HTERT RPE-1 (cell line): ENCODE results near the gene TMEM88.

Source experiments
- in situ Hi-C: fragments of 300-500 bp; cut with MboI; formaldehyde crosslinking; loops from 4 replicates; pipeline ENCODE4 v1.14.3; 2020; ENCODE audit warnings: low sequenced_read_pairs

TMEM88 gene

DNA sequence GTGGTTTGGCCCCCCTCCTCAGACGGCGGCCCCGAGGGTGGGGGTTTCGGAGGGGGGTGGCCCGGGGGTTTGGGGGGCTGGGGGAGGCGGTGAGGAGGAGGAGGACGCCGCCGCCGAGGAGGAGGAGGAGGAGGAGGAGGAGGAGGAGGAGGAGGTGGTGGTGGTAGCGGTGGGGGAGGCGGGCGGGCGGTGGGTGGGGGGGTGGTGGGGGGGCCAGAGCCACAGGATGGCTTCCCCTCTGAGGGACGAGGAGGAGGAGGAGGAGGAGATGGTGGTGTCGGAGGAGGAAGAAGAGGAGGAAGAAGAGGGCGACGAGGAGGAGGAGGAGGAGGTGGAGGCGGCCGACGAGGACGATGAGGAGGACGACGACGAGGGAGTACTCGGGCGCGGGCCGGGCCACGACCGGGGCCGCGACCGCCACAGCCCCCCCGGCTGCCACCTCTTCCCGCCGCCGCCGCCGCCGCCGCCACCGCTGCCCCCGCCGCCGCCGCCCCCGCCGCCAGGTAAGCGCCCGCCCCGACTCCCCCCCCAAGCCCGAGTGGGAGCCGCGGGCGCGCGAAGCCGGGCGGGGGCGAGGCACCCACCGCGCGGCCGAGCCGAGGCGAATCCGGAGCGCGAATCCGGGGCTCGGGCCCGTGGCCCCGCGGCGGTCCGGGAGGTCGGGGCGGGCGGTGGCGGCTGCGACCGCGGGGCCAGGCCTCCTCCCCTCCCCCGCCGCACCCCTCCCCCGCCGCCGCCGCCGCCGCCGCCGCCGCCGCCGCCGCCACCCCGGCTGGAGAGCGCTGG lies 29.9 kb downstream of the TMEM88 start:
- in situ Hi-C loops = no loop called here

DNA sequence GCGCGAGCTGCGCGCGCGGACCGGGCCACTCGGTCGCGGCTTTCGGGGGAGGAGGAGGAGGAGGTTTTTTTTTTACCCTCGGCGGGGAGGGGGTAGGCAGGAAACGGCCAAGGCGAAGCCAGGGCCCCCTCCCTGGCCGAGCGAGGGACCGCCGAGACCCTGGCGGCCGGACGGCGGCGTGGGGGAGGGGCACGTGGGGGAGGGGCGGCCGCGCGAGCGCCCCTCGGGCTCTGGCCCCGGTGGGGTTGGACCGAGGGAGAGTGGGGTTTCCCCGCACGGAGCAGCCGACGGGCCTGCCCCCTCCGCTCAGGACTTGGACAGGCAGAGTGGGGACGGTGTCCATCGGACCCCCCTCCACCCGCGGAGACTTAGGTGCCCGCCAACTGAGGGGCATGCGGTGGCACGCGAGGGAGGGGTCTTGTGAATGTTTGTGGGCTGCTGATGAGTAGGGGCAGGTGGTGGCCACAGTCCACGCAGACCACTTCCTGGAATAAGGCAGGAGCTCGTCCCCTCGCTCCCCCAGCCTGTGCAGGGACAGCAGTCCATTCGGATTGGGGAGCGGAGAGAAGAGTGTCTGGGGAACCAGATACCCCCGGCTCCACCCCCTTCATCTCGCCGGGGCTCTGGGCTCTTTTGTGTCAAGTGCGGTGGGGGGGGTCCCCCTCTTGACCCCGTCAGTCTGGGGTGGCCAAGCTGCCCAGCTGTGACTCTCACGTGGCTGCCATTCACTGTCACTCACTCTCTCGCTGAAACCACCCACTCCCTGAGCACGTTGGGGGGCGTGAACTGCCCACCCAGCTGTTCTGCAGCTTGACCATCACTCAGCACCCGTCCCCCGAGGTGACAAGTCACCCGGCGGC lies 30.7 kb downstream of the TMEM88 start:
- in situ Hi-C loops = no loop called here

DNA sequence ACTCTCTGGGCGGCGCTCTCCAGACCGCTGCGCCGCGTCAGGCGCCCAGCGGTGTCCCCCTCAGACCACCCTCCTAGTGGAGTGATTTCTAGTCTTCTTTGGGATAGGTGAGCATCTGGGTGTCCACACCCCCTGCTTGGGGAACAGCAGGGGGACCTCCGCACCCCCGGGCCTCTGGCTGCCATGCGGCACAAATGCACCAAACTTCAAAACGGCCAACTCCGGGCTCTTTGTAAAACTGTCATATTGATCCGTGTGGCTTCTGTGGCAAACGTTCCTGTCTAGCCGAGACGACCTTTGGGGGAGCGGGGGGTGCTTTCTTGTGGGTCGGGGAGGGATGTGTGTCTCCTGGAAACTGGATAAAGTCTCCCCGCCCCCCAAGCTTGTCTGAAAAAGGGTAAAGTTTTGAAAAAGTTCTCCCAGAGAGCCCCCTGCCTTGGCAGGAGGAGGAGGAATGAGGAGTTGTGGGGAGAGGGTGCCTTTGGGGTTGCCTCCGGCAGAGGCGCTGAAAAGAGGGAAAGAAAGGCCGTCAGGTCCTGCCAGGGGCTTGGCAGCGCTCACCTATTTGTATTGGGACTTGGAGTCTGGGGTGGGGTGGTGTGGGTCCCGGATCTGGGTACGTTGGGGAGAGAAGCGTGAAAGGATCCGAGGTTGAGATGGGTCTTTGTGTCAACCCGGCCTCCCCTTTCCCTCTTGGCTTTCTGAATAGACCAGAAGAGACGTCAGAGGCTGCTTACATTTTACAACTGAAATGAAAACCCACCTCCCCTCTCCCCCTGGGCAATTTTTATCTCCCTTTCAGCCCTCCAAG lies 31.6 kb downstream of the TMEM88 start:
- in situ Hi-C loops = no loop called here

DNA sequence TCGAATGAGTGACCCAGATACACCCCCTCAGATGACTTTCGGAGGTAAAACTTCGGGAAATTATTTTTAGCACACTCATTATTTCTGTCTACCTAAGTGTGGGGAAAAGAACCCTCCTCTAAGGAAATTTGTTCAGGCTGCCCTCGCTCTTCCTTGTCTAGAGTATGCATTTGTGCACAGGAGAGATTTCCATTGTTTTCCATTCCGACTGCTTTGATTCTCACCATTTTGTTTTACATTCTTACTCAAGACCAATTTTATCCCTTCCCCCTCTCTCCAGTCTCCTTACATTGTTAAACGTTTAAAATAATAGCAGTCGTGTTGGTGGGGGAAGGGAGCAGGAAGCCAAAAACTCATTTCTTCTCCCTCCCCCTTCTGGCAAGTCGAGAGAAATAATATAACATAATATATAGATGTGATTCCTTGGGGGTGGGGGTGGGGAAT lies 32.2 kb downstream of the TMEM88 start:
- in situ Hi-C loops = no loop called here

DNA sequence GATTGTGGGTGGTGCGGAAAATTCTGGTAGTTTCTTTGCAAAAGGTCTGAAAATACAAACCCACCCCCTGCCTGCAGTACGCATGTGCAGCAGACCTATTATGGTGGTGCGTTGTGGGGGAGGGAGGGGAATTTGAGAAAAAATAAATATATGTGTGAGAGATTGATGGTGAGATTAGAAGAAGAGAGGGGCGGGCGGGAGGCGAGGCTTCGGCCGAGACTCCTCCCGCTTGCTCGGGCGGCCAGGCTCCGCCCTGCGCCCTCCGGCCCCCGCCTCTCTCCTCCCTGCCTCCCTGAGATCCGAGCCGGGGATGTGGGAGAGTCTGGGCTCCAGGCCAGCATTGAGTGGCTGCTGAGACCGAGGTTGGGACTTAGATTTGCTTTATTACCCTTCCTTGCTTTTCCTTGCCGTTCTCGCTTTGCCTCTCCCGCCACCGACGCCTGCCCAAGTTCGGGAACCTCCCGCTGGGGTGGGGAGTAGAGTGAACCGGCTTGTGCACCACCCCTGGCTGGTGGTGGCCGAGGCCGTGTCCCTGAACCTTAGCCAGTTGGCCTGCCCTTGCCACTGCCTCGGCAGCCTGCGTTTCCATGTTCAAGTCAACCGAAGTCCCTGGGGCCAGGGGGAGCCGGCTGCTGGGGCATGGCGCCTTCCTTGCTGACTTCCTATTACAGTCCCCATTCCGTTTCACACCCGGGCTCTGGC lies 32.8 kb downstream of the TMEM88 start:
- in situ Hi-C loops = no loop called here

DNA sequence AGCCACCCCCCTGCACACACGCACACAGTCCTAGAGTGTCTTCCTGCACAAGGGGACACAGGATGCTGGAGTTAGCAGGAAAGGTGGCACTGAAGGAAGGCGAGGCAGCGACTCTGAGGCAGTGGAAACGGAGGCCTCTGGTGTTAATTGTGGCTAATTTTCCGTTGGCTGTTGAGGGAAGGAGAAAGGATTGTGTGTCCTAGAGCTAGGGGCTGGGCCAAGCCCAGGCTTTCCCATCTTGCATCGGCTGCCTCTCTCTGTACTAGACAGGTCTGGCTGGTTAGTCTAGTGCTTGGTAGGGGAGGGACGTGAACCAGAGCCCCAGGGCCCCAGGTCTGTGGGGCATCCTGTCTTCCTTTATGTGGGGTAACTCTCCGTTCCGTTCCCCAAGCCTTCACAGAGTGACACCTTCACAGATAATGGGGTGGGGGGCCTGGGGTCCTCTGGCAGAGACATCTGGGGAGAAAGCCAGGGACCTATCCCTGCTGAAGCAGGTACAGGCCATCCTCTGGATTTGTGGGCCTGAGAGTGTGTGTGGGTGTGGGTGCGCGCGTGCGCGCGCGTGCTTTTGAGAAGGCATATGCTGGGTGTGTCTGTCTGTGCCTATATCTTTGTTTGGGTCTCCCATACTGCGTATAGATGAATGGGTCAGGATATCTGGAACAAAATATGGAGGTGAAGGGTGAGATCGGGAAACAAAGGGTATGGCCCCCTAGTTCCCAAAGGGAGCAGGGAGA lies 33.5 kb downstream of the TMEM88 start, which contains the start of gene CHD3:
Gene CHD3 (plus strand): TSS at position 606 of the 737 bp plus-strand sequence. CDS start 212 bp downstream, outside the sequence.
- in situ Hi-C loops = no loop called here

DNA sequence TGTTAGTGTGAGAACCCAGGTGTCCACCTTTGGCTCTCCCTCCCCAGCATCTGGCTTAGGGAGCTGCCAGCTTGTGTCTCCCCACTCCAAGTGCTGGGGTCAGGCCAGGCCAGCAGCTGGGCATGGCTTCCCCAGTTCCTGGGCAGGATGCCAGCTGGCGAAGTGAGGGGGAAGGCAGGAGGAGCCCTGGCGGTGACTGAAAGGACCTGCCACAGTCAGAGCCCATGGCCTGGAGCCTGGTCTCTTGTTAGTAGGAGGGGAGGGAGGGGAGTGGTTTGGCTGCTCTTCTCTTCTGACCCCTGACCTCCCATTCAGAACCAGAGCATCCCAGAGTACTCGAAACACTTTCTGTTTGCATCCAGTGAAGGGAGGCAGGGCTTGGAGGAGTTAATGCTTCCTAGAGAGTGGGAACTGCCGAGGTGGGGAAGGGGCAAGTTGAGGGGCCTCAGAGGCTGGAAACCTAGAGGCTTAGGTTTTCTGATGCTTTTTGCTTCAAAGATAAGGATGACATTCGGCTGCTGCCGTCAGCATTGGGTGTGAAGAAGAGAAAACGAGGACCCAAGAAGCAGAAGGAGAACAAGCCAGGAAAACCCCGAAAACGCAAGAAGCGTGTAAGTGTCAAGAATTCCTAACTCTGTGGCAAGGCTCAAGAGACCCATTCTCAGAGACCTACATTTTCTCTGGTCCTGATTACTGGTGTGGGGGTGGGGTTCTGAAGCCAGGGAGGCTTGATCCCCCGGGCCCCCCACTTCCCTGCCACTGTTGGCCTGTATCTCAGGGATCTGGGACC lies 34.5 kb downstream of the TMEM88 start:
- in situ Hi-C loops = no loop called here

DNA sequence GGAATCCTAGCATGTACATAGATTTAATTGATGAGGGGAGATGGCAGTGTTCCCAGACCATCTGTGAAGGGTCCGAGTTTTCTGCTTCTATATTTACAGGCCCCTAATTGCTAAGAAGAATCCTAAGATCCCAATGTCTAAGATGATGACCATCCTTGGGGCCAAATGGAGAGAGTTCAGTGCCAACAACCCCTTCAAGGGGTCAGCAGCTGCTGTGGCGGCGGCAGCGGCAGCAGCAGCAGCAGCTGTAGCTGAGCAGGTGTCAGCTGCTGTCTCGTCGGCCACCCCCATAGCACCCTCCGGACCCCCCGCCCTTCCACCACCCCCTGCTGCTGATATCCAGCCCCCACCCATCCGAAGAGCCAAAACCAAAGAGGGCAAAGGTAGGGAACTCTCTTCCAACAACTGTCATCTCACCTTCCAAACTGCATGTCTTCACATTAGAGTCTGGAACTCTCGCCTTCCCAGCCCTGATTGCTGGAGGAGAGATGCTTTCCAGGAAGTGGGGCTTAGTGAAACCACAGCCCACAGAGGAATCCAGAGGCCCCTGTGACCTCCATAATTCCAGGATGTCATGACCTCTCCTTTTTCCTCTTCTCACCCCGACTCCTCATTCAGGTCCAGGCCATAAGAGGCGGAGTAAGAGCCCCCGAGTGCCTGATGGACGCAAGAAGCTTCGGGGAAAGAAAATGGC lies 38.5 kb downstream of the TMEM88 start:
- in situ Hi-C loops = no loop called here

DNA sequence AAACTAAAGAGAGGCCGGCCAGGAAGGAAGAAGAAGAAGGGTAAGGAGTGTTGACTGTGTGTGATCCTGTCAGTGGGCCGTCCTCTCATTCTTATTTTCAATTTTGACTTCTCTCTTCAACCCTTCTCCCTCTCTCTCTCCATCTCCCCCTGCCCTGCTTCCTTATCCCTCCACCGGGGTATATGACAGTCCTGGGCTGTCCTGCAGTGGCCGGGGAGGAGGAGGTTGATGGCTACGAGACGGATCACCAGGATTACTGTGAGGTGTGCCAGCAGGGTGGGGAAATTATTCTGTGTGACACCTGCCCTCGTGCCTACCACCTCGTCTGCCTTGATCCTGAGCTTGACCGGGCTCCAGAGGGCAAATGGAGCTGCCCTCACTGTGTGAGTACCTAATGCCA lies 39.4 kb downstream of the TMEM88 start:
- in situ Hi-C loops = no loop called here

DNA sequence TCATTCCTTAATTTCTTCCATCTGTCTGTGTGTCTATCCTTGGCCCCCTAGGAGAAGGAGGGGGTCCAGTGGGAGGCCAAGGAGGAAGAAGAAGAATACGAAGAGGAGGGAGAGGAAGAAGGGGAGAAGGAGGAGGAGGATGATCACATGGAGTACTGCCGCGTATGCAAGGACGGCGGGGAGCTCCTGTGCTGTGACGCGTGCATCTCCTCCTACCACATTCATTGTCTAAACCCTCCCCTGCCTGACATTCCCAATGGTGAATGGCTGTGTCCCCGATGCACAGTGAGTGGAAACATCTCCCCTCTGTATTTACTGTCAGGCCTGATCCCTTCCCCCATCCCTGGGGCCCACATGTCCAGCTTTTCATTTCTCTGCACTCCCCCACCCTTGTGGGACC lies 40.0 kb downstream of the TMEM88 start:
- in situ Hi-C loops = no loop called here

DNA sequence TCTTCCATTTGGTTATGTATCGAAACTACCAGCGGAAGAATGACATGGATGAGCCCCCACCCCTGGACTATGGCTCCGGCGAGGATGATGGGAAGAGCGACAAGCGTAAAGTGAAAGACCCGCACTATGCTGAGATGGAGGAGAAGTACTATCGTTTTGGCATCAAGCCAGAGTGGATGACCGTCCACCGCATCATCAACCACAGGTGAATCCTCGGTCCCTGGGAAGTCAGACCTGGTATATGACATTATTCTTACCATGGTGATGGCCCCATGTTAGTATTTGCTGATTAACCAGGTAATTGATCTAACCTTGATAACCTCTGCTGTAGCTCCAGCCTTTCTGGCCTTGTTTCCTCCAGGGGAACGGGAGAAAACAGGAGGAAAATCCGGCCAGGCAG lies 42.2 kb downstream of the TMEM88 start:
- in situ Hi-C loops = no loop called here

DNA sequence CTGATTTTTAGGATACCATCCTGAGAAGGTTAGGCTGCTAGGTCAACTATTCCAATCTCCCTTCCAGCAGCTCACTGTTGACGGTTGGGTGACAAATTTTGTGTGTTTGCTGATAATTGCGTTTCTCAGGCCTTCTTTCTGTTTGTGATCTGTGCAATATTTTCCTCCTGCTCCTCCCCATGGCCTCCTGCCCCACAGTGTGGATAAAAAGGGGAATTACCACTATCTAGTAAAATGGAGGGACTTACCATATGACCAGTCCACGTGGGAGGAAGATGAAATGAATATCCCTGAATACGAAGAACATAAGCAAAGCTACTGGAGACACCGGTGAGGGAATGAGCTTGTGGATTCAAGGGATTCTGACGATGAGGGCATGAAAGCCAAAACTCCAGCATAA lies 42.9 kb downstream of the TMEM88 start:
- in situ Hi-C loops = no loop called here

DNA sequence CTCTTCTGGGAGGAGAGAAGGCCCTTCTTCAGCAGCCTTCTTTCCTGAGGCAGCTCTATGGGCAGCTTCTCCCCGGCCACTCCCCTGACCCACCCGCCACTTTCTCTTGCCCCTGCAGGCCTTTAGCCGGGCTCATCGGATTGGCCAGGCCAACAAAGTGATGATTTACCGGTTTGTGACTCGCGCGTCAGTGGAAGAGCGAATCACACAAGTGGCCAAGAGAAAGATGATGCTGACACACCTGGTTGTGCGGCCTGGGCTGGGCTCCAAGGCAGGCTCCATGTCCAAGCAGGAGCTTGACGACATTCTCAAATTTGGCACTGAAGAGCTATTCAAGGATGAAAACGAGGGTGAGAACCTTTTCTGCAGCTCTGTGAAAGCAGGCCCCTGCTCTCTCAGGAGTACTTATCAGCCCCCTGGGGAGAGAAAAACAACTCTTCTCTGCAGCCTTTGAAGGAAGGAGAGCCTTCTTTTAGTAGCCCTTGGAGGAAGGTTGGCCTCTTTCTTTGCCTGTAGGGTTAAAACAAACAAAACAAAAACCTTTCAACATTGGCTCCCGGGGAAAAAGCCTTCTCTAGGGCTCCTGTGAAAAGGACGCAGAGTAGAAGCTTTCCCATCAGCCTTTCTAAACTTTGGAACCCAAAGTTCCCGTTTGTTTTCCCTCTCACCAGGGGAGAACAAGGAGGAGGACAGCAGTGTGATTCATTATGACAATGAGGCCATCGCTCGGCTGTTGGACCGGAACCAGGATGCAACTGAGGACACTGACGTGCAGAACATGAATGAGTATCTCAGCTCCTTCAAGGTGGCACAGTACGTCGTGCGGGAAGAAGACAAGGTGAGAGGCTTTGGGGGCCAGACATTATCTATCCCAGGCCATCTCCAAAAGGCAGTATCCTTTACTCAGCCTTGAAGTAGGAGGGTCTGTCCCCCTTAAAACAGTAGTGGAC lies 48.6 kb downstream of the TMEM88 start:
- in situ Hi-C loops = no loop called here
